ENCODE results near the gene MRPL1.
"Not testable (repeated sequence)": the region's sequence is repeated elsewhere in the genome, so short reads cannot be mapped to it uniquely, and the experiment has no call there.

MRPL1 gene

DNA sequence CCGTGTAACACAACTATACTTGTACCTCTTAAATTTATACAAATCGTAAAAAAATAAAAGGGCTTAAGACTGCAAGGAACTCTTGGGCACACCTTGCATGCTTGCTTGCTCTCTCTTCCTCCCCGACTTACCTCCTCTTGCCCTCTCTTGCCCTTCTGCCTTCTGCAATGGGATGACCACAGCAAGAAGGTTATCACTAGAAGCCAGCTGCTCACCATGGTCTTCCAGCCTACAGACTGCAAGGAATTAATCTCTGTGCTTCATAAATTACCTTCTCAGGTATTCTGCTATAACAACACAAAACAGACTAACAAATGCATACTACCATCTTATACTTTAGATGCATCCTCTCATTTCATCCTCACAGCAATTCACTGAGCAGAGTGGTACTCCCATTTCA is 92.1 kb downstream of the MRPL1 start:
- no peak for DNase-seq
- in situ Hi-C loops (cut with HindIII; ENCODE audit: low pct_ligation_motif_present, low pct_unique_long_range_greater_than_20kb, low sequenced_read_pairs): no loop called here

DNA sequence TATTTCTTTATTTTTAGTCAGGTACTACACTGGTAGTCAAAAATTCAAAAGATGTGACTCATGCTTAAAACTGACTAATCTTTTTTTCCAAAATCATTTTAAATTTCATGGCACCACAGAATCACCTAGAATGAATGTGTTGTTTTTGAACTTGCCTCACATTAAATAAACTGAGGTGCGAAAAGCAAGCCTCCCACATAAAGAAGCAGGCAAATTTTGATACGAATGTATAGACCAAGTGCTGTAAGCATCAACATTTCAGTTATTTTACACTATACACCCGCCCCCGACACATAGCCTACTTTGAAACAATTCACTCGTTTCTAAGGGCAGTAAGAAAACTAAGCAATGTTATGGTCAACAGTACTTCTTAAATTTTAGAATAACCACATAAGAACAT is 94.3 kb downstream of the MRPL1 start:
- in situ Hi-C loops (cut with HindIII; ENCODE audit: low pct_ligation_motif_present, low pct_unique_long_range_greater_than_20kb, low sequenced_read_pairs): no loop called here

DNA sequence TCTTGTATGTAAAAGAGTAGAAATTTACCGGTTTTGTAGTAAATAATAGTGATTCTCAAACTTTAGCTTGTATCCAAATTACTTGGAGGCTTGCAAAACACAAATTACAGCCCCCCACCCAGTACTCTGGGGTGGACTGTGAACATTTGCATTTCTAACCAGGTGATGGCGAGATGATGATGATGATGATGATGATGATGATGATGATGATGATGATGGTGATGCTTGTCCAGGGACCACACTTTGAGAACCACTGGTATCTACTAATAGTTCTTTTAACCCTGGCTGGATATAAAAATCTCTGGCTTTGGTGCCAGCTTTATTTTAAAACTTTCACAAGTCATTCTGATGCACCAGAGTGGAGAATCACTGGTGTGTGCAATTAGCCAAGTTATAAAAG is 96.3 kb downstream of the MRPL1 start:
- in situ Hi-C loops (cut with HindIII; ENCODE audit: low pct_ligation_motif_present, low pct_unique_long_range_greater_than_20kb, low sequenced_read_pairs): no loop called here
- no peak for DNase-seq

More for the DNA sequence above, 94.3 kb downstream of the MRPL1 start:
- no peak for DNase-seq

DNA sequence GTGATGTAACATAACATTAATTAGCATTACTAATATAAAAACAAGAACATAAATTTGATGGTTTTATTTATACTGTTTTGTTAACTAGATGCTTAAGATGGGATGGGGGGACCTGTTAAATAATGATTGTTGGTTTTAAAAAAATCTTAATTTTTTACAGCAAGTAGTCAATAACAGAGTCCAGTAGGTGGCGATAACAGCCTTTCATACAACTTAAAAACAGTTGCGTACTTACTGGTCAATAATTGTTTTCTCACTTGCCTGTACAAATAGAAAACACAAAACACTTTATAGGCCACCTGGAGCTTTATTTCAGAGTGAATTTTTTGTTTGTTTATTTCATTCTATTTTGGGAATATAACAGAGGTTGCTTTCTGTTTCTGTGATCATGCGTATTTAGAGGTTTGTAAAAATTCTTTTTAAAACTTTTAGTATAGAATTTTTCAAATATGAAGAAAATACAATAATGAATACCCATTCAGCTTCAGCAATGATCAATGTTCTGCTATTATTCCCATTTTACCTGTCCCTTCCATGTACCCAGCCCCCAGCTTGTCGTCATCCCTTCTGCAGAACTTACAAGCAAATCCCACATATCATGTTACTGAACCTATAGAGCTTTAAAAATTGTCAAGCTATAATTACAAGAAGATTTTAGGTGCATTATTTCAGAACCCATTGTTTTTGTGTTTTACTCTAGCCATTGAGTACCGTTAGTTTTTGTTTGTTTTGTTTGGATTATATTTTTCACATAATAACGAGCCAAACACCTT is 97.1 kb downstream of the MRPL1 start:
- peak; percentile 67 for DNase-seq
- in situ Hi-C loops (cut with HindIII; ENCODE audit: low pct_ligation_motif_present, low pct_unique_long_range_greater_than_20kb, low sequenced_read_pairs): no loop called here

DNA sequence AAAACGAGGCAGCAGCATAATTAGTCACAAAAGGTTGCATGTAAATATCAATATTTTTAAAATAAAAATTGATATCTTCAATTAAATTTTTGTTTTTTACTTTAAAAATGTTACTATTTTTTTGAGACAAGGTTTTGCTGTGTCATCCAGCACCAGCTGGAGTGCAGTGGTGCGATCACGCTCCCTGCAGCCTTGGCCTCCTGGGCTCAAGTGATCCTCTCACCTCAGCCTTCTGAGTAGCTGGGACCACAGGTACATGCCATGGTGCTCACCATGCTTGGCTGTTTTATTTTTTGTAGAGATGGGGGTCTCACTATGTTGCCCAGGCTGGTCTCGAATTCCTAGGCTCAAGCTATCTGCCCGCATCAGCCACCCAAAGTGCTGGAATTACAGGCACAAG is 97.7 kb downstream of the MRPL1 start:
- in situ Hi-C loops (cut with HindIII; ENCODE audit: low pct_ligation_motif_present, low pct_unique_long_range_greater_than_20kb, low sequenced_read_pairs): no loop called here
- DNase-seq: no peak

DNA sequence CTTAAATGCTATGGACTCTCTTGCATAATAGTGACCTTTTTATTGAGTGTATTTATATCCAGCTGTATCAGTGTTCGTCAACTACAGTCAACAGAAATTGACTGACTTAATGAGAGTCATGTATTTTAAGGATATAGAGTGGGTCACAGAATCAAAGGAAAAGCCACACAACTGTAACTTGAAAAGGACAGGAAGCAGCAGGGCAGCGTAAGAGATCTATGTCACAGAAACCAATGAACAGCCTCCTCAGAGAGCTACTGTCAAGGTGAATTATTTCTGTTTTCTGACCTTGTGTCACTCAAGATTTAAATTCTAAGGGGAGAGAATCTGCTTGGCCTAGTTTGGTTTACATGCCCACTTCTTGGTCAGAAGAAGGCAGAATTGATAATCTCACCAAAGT is 100.4 kb downstream of the MRPL1 start:
- no peak for DNase-seq
- in situ Hi-C loops (cut with HindIII; ENCODE audit: low pct_ligation_motif_present, low pct_unique_long_range_greater_than_20kb, low sequenced_read_pairs): no loop called here

DNA sequence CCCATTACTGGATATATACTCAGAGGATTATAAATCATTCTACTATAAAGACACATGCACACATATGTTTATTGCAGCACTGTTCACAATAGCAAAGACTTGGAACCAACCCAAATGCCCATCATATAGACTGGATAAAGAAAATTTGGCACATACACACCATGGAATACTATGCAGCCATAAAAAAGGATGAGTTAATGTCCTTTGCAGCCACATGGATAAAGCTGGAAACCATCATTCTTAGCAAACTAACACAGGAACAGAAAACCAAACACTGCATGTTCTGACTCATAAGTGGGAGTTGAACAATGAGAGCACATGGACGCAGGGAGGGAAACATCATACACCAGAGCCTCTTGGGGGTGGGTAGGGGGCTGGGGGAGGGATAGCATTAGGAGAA is 111.0 kb downstream of the MRPL1 start:
- in situ Hi-C loops (cut with HindIII; ENCODE audit: low pct_ligation_motif_present, low pct_unique_long_range_greater_than_20kb, low sequenced_read_pairs); DNase-seq: not testable (repeated sequence)

DNA sequence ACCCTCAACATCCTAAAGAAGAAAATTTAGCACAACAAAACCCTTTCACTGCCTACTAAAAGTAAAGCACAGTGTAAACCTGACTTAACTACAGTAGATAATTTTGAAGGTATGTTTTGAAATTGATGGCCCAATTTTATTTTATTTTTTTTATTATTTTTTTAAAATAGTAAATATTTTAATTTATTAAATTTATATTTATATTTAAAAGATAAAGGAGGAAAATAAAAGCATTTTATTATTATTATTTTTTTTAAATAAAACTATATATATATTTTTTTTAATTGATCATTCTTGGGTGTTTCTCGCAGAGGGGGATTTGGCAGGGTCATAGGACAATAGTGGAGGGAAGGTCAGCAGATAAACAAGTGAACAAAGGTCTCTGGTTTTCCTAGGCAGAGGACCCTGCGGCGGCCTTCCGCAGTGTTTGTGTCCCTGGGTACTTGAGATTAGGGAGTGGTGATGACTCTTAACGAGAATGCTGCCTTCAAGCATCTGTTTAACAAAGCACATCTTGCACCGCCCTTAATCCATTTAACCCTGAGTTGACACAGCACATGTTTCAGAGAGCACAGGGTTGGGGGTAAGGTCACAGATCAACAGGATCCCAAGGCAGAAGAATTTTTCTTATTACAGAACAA is 120.4 kb downstream of the MRPL1 start:
- in situ Hi-C loops (cut with HindIII; ENCODE audit: low pct_ligation_motif_present, low pct_unique_long_range_greater_than_20kb, low sequenced_read_pairs); DNase-seq: not testable (repeated sequence)

DNA sequence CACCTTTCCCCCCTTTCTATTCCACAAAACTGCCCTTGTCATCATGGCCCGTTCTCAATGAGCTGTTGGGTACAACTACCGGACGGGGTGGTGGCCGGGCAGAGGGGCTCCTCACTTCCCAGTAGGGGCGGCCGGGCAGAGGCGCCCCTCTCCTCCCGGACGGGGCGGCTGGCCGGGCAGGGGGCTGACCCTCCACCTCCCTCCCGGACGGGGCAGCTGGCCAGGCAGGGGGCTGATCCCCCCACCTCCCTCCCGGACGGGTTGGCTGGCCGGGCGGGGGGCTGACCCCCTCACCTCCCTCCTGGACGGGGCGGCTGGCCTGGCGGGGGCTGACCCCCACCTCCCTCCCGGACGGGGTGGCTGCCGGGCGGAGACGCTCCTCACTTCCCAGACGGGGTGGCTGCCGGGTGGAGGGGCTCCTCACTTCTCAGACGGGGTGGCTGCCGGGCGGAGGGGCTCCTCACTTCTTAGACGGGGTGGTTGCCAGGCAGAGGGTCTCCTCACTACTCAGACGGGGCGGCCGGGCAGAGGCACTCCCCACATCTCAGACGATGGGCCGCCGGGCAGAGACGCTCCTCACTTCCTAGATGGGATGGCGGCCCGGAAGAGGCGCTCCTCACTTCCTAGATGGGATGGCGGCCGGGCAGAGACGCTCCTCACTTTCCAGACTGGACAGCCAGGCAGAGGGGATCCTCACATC is 121.1 kb downstream of the MRPL1 start:
- in situ Hi-C loops (cut with HindIII; ENCODE audit: low pct_ligation_motif_present, low pct_unique_long_range_greater_than_20kb, low sequenced_read_pairs); DNase-seq: not testable (repeated sequence)

DNA sequence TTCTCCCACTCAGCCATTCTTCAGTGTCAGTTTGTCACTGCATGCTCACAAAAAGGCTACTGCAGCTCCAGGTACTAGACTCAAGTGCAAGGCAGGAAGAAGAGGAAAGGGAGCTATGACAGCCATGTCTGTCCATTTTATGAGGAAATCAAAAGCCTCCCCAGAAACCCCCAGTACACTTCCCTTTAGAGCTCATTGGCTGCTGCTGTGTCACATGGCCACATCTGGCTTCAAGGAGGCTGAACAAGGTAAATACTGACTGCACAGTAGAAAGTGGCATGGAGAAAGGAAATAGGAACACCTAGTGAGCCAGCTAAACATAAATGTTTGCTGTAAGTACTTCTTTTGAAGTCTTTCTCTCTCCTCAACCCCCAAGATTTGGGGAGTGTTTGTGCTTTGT is 127.3 kb downstream of the MRPL1 start:
- no peak for DNase-seq
- in situ Hi-C loops (cut with HindIII; ENCODE audit: low pct_ligation_motif_present, low pct_unique_long_range_greater_than_20kb, low sequenced_read_pairs): no loop called here

DNA sequence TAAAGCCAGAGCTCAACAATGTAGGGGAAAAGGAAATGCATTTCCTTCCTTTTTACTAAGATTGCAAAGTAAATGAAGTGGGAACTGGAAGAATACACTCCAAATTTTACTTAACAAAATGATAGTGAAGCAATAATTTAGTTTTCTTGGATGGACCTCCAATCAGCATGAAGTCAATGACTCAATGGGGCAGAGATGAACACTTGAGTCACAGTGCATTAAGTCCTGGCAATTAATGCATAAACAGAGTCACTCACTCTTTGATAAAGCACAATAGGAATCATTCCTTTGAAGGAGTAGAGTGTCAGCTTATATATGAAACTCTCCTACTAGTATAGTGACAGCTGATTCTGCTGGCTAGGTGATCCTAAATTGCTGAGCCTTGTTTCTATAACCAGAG is 127.8 kb downstream of the MRPL1 start:
- in situ Hi-C loops (cut with HindIII; ENCODE audit: low pct_ligation_motif_present, low pct_unique_long_range_greater_than_20kb, low sequenced_read_pairs): no loop called here
- DNase-seq: no peak

DNA sequence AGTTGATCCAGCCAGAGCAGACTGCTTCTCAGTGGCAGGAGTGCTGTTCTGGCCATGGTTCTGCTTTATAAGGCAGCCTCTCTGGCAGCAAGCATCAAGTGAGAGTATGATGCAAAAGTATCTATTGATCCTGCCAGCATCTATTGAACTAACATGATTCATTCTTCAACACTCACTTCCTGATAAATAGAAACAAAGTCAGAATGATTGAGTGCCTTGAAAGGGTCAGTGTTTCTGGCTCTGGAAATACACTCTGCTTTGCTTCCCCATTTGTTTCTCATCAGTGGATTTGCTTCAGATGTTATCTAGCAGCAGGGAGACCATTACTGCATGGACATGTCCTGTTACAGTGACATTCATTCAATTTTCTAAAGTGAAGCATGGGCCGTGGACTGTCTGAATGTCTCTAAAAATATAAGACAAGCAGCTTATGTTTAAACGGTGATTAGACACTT is 128.3 kb downstream of the MRPL1 start:
- DNase-seq: no peak
- in situ Hi-C loops (cut with HindIII; ENCODE audit: low pct_ligation_motif_present, low pct_unique_long_range_greater_than_20kb, low sequenced_read_pairs): no loop called here

DNA sequence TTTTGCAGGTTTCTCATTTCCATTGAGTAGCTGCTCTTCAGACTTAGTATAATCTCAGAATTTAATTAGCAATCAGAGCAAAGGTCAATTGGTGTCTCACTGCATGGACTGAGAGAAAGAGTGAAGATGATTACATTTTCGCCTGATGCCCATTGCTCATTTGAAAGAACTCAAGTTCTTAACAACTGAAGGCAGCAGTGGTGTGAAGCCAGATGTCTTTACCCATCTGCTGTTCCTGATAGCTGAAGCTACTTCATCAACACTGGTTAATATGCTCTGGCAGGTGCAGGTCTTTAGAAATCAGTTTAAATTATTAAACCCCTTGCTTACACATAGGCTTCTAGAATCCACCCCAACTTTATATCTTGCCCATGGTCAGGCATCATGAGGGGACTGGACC is 130.0 kb downstream of the MRPL1 start:
- DNase-seq: no peak
- in situ Hi-C loops (cut with HindIII; ENCODE audit: low pct_ligation_motif_present, low pct_unique_long_range_greater_than_20kb, low sequenced_read_pairs): no loop called here

DNA sequence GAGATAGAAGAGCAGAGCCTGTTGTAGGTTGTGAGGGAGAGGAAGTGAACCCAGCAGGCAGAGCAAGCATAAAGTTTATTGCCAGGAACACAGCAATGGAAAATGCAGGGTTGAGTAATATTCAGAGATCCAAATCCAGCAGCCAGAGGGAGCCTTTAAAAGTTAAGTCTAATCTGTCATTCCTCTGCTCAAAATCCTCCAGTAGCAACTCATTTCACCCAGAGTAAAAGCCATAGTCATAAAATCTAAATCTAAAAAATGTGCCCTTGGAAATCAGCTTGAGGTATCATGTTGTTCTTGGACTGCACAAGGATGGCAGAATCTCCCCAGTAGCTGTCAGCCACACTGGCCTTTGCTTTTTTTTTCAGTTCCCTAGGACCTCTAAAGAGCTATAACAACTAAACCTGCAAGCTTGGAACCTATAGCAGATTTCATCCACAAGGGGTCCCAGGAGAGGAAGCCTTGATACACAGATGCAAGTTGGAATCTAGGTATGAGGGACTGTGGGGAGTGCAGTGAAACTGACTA is 131.6 kb downstream of the MRPL1 start:
- peak; percentile 71 for DNase-seq
- in situ Hi-C loops (cut with HindIII; ENCODE audit: low pct_ligation_motif_present, low pct_unique_long_range_greater_than_20kb, low sequenced_read_pairs): no loop called here

DNA sequence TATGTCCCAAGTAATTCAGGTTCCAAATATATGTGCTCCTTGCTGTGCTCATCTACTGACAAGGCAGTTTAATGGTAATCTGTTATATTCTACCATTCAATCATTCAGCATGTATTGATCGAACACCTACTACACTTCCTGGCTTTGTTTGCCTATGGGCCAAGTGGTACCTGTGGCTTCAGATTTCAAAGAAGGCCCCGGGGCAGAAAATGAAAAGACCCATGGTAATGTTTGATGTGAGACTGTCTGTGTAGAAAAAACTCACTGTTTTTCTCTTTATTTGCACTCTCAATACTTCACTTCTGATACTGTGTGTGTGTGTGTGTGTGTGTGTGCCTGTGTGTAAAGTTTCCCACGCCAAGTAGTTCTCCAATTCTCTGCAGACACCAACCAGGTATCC is 133.4 kb downstream of the MRPL1 start:
- DNase-seq: no peak
- in situ Hi-C loops (cut with HindIII; ENCODE audit: low pct_ligation_motif_present, low pct_unique_long_range_greater_than_20kb, low sequenced_read_pairs): no loop called here

DNA sequence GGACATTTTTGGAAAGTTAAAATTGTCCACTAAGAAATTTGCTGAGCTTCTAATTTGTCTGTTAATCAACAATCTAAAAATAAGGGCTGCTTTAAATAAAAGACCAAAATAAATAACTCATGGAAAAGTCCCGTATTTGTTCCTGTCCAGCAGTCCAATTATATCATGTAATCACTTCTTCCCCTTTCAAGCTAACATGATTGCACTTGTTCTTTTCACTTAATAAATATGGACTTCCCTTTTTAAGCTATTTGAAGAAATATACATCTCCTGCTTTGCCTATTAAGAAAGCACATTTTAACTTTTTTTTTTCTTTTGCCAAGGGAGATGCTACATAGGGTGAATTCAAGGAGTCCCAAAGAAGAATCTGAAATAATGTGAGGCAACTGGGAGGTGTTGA is 138.9 kb downstream of the MRPL1 start:
- in situ Hi-C loops (cut with HindIII; ENCODE audit: low pct_ligation_motif_present, low pct_unique_long_range_greater_than_20kb, low sequenced_read_pairs): no loop called here

DNA sequence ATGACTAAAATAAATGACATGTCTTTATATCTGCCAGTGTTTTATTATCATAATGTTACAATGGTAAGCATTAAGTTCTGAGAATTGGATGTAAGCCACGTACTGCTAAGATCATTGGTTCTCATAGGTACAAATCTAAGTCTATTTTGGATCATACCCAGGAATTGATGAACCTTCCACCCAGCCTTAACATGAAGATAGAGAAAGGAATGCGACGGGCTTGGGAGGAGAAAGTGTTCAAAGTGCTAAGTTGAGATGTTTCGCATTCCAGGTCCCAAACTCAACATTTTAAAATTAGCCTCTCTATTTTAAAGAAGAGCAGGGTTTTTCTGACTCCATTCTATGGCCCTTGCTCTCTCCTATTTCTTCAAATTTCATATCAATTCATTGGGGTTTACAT is 139.6 kb downstream of the MRPL1 start:
- peak; percentile 4 for DNase-seq
- in situ Hi-C loops (cut with HindIII; ENCODE audit: low pct_ligation_motif_present, low pct_unique_long_range_greater_than_20kb, low sequenced_read_pairs): no loop called here

More for the DNA sequence above, 138.9 kb downstream of the MRPL1 start:
- no peak for DNase-seq
